Dedifferentiated amniotic fluid mesenchymal stem cell (primary cell): ENCODE results near the gene CGGBP1.
A peak's percentile ranks its signal among the peaks of the same experiment; 100 is the strongest.
"Not testable (repeated sequence)": the region's sequence is repeated elsewhere in the genome, so short reads cannot be mapped to it uniquely, and the experiment has no call there.

Source experiments
- DNase-seq: peaks from one replicate; pipeline ENCODE4 v3.0.0-alpha.2; 2016; ENCODE audit errors: extremely low spot score

Gene CGGBP1

GRCh38 chr3:88034491-88035275 is 24.1 kb downstream of the CGGBP1 start:
- DNase-seq: no peak

DNA sequence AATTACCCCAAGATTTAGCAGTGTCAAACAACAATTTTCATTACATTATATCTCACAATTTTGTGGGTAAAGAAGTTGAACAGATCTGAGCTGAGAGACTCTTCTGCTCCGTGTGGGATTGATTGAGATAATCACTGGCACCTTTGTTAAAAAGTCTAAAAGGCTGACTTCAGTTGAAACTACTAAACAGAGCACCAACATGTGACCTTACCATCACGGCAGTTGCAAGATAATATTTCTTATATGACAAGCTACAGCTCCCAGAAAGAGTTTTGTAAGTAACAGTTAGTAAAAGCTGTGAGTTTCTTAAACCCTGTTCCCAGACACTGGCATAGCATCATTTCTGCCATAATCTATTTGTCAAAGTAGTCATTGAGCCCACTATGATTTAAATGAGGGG is 25.0 kb downstream of the CGGBP1 start:
- no peak for DNase-seq

DNA sequence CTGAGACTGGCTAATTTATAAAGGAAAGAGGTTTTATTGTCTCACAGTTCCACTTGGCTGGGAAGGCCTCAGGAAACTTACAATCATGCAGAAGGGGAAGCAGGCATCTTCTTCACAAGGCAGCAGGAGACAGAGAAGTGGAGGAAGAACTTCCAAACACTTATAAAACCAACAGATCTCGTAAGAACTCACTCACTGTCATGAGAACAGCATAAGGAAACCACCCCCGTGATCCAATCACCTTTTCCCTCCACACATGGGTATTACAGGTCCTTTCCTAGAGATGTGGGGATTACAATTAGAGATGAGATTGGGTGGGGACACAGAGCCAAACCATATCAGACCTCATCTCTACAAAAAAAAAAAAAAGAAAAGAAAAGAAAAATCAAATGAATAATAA is 25.7 kb downstream of the CGGBP1 start:
- DNase-seq: no peak

DNA sequence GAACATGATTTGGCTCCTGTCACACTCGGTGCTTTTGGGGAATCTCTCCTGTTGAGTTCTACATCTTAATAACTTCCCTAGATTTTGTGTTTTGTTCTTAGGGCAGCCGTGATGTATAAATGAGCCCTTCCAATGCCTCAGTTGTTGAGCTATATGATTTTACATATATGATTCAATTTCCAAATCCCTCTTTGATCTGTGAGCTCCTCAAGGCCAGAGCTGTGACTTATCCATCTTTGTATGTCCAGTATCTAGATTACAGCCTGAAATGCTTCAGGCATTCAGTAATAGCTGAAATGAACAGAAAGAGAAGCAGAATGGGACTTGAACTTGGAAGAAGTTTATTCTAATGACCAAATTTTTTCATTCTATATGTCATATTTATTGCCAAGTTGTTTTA is 26.6 kb downstream of the CGGBP1 start:
- no peak for DNase-seq

- DNase-seq: peak; percentile 21
These were observed 27.1 kb downstream of the CGGBP1 start for GRCh38 chr3:88031642-88032077.

- DNase-seq: no peak
These were observed 28.6 kb downstream of the CGGBP1 start for GRCh38 chr3:88030210-88030609.

- no peak for DNase-seq
These were observed 29.9 kb downstream of the CGGBP1 start for GRCh38 chr3:88028876-88029275.

DNA sequence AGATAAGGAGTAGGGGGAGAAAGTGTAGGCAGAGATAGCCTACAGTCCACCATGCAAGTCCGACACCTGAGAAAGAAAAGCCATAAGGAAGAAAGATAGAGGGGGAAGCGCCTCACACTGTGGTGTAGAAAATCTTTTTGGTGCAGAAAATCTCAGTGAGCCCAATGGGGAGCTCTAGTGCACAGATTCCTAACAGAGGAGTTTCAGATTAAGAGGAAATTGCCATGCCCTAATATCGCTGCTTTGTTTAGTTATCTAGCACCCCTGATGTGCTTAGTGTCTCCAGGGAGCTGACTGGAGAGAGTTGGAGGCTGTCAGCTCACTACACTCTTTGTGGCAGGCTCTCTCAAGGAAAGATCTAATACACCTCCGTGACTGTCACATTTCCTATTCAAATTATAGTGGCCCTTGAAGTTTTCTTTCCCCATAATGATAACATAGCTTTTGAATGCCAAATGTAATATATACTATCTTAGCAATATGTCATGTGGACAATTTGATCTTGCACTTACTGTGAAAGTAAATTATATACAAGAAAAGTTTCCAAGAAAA is 33.7 kb downstream of the CGGBP1 start:
- DNase-seq: no peak

DNA sequence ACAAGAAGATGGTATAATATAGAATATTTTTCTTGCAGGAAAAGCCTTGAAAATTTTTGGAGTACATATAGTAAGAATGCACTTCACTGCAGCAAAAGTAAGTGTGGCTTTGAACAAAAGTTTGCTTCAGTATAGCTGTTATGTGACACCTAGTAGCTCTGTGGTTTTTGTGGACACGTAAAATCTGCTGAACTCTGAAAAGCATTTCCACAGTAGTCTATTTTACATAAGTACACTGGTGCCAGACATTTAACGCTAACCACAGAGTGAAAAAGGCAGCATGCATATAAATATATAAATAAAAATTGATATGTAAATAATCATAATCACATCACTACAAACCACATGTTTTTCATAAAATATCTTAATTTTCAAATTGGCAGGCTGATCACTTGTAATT is 39.8 kb downstream of the CGGBP1 start:
- no peak for DNase-seq

- DNase-seq: not testable (repeated sequence)
These were observed 43.1 kb downstream of the CGGBP1 start for GRCh38 chr3:88015656-88016055.

DNA sequence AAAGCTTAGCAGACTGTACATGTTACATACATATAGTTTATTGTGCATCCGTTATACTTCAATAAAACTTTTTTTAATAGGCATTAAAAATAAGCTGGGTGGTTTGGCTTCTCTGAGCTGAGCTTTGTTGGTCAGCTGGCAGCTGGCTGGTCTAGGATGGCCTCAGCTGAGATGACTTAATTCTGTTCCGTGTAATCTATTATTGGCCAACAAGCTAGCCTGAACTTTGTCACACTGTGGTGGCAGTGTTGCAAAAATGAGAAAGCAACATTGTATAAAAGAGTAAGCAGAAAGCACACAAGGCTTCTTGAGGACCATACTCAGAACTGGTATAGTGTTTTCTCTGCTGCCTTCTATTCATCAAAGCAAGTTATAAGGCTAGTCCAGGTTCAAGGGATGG is 45.2 kb downstream of the CGGBP1 start:
- no peak for DNase-seq

DNA sequence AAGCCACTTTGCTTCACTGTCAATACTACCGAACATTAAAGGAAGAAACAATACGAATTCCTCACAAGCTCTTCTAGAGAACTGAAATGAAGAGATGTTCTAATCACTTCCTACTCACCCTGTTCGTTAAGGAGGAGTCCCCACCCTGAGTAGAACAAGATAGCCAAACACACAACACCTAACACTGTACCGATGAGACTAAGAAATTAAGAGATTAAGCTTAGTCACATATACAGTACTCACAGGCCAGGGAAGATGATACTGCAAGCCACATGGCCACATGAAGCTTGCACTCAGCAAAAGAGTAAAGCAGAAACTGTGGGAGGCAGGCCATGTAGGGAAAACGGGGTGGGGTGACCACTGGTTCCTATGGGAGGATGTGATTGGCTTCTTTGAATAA is 48.0 kb downstream of the CGGBP1 start:
- no peak for DNase-seq

- no peak for DNase-seq
These were observed 49.7 kb downstream of the CGGBP1 start for GRCh38 chr3:88009066-88009465.

GRCh38 chr3:88005066-88005465 is 53.7 kb downstream of the CGGBP1 start:
- DNase-seq: peak; percentile 25

GRCh38 chr3:88003115-88003755 is 55.6 kb downstream of the CGGBP1 start:
- peak; percentile 65 for DNase-seq

DNA sequence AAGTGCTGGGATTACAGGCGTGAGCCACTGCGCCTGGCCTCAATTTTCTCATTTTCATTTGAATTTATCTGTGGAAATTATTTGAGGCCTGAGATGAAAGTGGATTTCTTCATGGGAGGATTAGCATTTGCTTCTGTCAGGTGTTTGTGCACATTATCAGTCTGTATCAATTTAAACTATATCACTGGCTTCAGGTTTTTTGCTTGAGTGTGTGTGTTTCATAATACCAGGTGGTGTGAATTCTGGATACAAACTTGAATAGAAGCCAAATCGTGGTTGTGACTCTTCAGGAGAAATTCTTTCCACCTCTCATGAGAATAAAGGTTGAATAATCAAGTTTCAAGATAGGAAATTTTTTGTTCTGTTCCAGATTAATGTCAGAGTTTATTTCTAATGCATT is 56.4 kb downstream of the CGGBP1 start:
- DNase-seq: no peak
